Right lobe of liver (tissue), 4 donors: ENCODE results near the gene ARHGEF11.

Experiments used
- CTCF ChIP-seq, 4 donors: fragments of 200-600 bp in 3 of 4; fragments of 450-650 bp in 1 of 4; IDR thresholded peaks; one replicate each; pipeline versions ENCODE4 v1.5.1 to v1.8.0; 2016 to 2022; ENCODE audit warnings: antibody characterized with exemption in 4 of 4, mild to moderate bottlenecking in 2 of 4
- POLR2A ChIP-seq: fragments of 450-650 bp; IDR thresholded peaks from one replicate; pipeline ENCODE4 v1.6.1; 2017; ENCODE audit warnings: antibody characterized with exemption, mild to moderate bottlenecking
- donor health status: DM: no; HTN: no; CAD: no.
- donor health status: DM: no; HTN: no; CAD: no.
- donor health status: DM: no; HTN: yes; CAD: no.

- TF ChIP-seq POLR2A: no peak
- TF ChIP-seq CTCF (IDR thresholded peaks at IDR 0.05): no peak
These were observed 36.2 kb upstream of the ARHGEF11 start for GRCh38 chr1:157081707-157082106.
